Naive thymus-derived CD4-positive, alpha-beta T cell (primary cell): ENCODE measurements around the gene MIA2. TPM values are rescaled to one million over a fixed set of nuclear protein-coding genes. Genes with fewer than 3 reads are reported as not detected.

ENCODE experiments used
- ATAC-seq: fragments of 150-1000 bp; cut with Tn5 transposase; 2 replicates; pipeline ENCODE4 v1.10.0; 2021; ENCODE audit warnings: mild to moderate bottlenecking, moderate library complexity
- CTCF ChIA-PET: fragments of 350-600 bp; sonication (Branson Sonifier 250); formaldehyde crosslinking; loops from one replicate; lab custom pipeline; 2021; ENCODE audit warnings: antibody characterized with exemption; lab: Charles Lee
- POLR2A ChIA-PET: fragments of 350-600 bp; sonication (Branson Sonifier 250); formaldehyde crosslinking; loops from one replicate; lab custom pipeline; 2021; ENCODE audit warnings: antibody characterized with exemption, inconsistent platforms; lab: Charles Lee
- DNase-seq, 9 donors: peaks; one replicate each; pipeline versions ENCODE4 v3.0.0 to v3.0.0-alpha.2; 2020 to 2022; ENCODE audit warnings: mixed read lengths in 1 of 9
- H3K27ac ChIP-seq: one replicate; pipeline ENCODE4 v1.7.0; 2013; ENCODE audit warnings: mild to moderate bottlenecking, low read depth, low read length, moderate library complexity
- H3K27me3 ChIP-seq, 2 donors: one replicate each; pipeline ENCODE4 v1.7.0; 2013; ENCODE audit warnings: low read length in 2 of 2, mild to moderate bottlenecking in 2 of 2, moderate library complexity in 2 of 2; ENCODE audit not compliant: control insufficient read depth in 2 of 2, insufficient read depth in 2 of 2
- H3K36me3 ChIP-seq, 3 experiments: 1 replicate in 2 of 3; 2 replicates in 1 of 3; pipeline ENCODE4 v1.7.0; 2013; ENCODE audit warnings: low read length in 3 of 3, mild to moderate bottlenecking in 3 of 3, moderate library complexity in 1 of 3; ENCODE audit not compliant: insufficient read depth in 3 of 3, control insufficient read depth in 2 of 3
- H3K4me1 ChIP-seq, 2 donors: one replicate each; pipeline ENCODE4 v1.7.0; 2013; ENCODE audit warnings: low read length in 2 of 2, mild to moderate bottlenecking in 2 of 2, moderate library complexity in 1 of 2; ENCODE audit not compliant: control insufficient read depth in 2 of 2, insufficient read depth in 2 of 2
- H3K4me3 ChIP-seq: 2 replicates; pipeline ENCODE4 v1.7.0; 2013; ENCODE audit warnings: mild to moderate bottlenecking, low read length
- H3K9me3 ChIP-seq, 3 experiments: 1 replicate in 2 of 3; 2 replicates in 1 of 3; pipeline ENCODE4 v1.7.0; 2013; ENCODE audit warnings: low read length in 3 of 3; ENCODE audit not compliant: control insufficient read depth in 2 of 3
- H3K27ac Mint-ChIP-seq, 9 donors: one replicate each; pipeline ENCODE4 v1.8.0; 2020 to 2022; ENCODE audit warnings: mixed read lengths in 9 of 9, mild to moderate bottlenecking in 8 of 9, moderate library complexity in 5 of 9, inconsistent platforms in 2 of 9
- H3K27me3 Mint-ChIP-seq, 5 donors: one replicate each; pipeline ENCODE4 v1.8.0; 2021 to 2022; ENCODE audit warnings: mixed read lengths in 5 of 5, mild to moderate bottlenecking in 1 of 5
- H3K36me3 Mint-ChIP-seq, 5 donors: one replicate each; pipeline ENCODE4 v1.8.0; 2020 to 2022; ENCODE audit warnings: mixed read lengths in 5 of 5, mild to moderate bottlenecking in 3 of 5, inconsistent platforms in 1 of 5
- H3K4me1 Mint-ChIP-seq, 7 donors: one replicate each; pipeline ENCODE4 v1.8.0; 2020 to 2022; ENCODE audit warnings: mixed read lengths in 7 of 7, mild to moderate bottlenecking in 3 of 7, inconsistent platforms in 1 of 7
- H3K4me3 Mint-ChIP-seq, 10 donors: one replicate each; pipeline ENCODE4 v1.8.0; 2020 to 2022; ENCODE audit warnings: mild to moderate bottlenecking in 10 of 10, mixed read lengths in 10 of 10, moderate library complexity in 6 of 10, inconsistent platforms in 2 of 10
- H3K9me3 Mint-ChIP-seq, 11 donors: one replicate each; pipeline ENCODE4 v1.8.0; 2020 to 2022; ENCODE audit warnings: mixed read lengths in 11 of 11, mild to moderate bottlenecking in 4 of 11, inconsistent platforms in 1 of 11, moderate library complexity in 1 of 11
- intact Hi-C, 2 donors: fragments of 100-400 bp; cut with micrococcal nuclease; formaldehyde crosslinking; loops; one replicate each; pipeline ENCODE4 v1.15.1; 2023
- polyA plus RNA-seq, 2 donors: library from polyadenylated mRNA; unstranded; fragments of 300-500 nt; fragmentation: Illumina TruSeq; gene quantifications; one replicate each; pipeline ENCODE4 v1.2.3, GENCODE V29; 2021
- total RNA-seq, 6 experiments: library from RNA in 5 of 6; stranded (reverse) in 5 of 6; gene quantifications; 1 replicate in 5 of 6; 2 replicates in 1 of 6; pipeline ENCODE4 v1.2.3 and lab custom pipeline; 2021 to 2026

MIA2 gene
- total and polyA plus RNA-seq, 7 experiments from 2014 or later: 18.4 to 30.6 (median 26.1) TPM

DNA sequence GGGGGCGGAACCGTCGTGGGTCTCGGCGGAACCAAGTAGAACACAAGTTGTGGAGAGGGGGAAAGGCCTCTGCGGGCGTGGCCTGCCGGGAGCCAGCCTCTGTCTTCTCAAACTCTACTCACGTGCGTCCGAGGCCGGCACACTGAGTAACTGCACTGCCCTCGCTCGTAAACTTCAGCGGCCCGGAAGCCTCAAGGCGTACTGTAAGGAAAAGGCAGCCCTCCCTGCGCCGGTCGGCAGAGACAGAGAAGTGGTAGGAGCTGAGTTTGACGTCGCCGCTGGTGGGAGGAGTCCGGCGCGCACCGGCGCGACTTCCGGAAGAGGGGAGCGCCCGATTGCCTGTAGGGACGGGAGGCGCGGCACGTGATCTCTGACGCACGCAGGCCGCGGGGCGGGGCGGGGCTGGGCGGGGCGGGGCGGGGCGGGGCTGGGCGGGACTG, 198.5 kb downstream of the MIA2 start, which contains the start of gene FBXO33:
TSS of gene FBXO33 (minus strand) at position 255 of the 440 bp plus-strand sequence. CDS start 271 bp downstream, outside the sequence.
- POLR2A ChIA-PET: interaction anchor here (0.5 to 3.7 kb wide), 24 partner anchors 8 to 1352 kb away, joined by 3 to 40 read pairs (median 5); partner anchors contain the start of genes GEMIN2, PNN, SEC23A and TRAPPC6B
- no peaks in the 10 kb centered on the region for H3K9me3 ChIP-seq
- CTCF ChIA-PET: interaction anchor here (1.2 kb wide), 1 partner anchor 9 kb away, joined by 3 read pairs; no protein-coding TSS in a partner anchor
- peak within 1 kb of the TSS; percentile 99 for H3K27ac ChIP-seq
- H3K36me3 ChIP-seq: peaks cover 0 to 7% (median 0%) of the 10 kb centered on the region in 3 experiments
- peaks cover 26 to 34% of the 10 kb centered on the region in 2 donors for H3K4me1 ChIP-seq
- Mint-ChIP-seq H3K27ac (peak within 1 kb of the TSS; percentile 100), H3K4me3 (peak within 1 kb of the TSS; percentile 99 to 100 (median 100)), H3K9me3 (peaks cover 0 to 4% (median 0%) of the 10 kb centered on the region in 11 donors), H3K36me3 (peaks cover 0 to 3% (median 0%) of the 10 kb centered on the region in 5 donors), H3K4me1 (peaks cover 33 to 50% (median 43%) of the 10 kb centered on the region in 7 donors), H3K27me3 (peaks cover 0 to 2% (median 0%) of the 10 kb centered on the region in 5 donors)
- peak within 1 kb of the TSS; percentile 98 for H3K4me3 ChIP-seq
- intact Hi-C loops: loop anchor here (1.0 to 10.0 kb wide), 9 partner anchors 15 to 1367 kb away; partner anchors contain the start of genes GEMIN2 (in 2 of the 2), PNN (in 2 of the 2), SEC23A (in 2 of the 2) and TRAPPC6B (in 2 of the 2)
- ATAC-seq (peak; percentile 89), DNase-seq (peak; percentile 93 to 99 (median 98))
- no peaks in the 10 kb centered on the region for H3K27me3 ChIP-seq

DNA sequence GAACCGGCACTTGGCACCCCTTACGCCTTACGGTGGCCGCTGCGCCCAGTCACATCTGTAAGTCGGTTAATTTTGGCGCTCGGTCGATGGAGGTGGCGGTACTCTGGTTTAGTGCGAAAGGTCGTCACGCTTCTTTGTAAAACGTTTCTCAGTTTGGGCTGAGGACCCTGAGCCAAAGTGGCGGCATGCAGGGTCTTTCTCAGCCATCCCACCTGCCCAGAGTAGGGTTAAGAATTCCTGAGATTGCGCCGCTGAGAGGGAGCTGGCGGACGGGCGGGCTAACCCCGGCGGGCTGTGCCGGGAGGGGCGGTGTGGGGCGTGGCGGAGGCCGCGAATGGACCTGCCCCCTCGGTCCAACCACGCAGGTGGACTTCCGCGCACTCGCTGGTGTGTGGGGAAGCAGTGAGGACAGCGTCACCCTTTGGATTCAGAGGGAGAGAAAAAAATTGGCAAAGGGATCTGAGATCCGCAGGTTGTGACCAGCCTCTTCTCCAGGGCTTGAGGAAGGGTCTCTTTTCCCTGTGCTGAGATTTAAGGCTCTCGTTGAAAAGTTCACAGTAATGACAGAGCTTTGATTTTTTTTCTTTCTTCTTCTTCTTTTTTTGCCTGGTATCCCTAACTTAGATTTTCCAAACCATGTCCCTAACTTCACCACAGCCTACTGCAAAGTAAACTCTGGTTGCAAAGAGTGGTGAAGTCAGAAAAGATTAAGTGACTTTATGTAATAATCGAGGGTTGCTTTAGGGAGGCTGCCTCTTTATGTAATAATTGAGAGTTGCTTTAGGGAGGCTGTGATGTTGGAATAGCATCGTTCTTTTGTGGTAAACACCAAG, 199.1 kb downstream of the MIA2 start:
- no peaks in the 10 kb centered on the region for H3K9me3 ChIP-seq
- H3K27me3 ChIP-seq: no peaks in the 10 kb centered on the region
- peaks cover 26 to 32% of the 10 kb centered on the region in 2 donors for H3K4me1 ChIP-seq
- Mint-ChIP-seq H3K9me3 (peaks cover 0 to 4% (median 0%) of the 10 kb centered on the region in 11 donors), H3K27me3 (peaks cover 0 to 2% (median 0%) of the 10 kb centered on the region in 5 donors), H3K27ac (peak overlapping the region; percentile 90 to 100 (median 100)), H3K4me1 (peaks cover 31 to 43% (median 39%) of the 10 kb centered on the region in 7 donors), H3K4me3 (peak overlapping the region; percentile 99 to 100 (median 100)), H3K36me3 (peaks cover 0 to 6% (median 0%) of the 10 kb centered on the region in 5 donors)
- peak in 7 of 9 donors; percentile 36 to 82 (median 45) for DNase-seq
- ChIA-PET CTCF (interaction anchor here (1.2 kb wide), 1 partner anchor 10 kb away, joined by 3 read pairs; no protein-coding TSS in a partner anchor), POLR2A (interaction anchor here (0.5 to 3.7 kb wide), 18 partner anchors 9 to 330 kb away, joined by 3 to 40 read pairs (median 6); partner anchors contain the start of genes GEMIN2, PNN, SEC23A and TRAPPC6B)
- H3K27ac ChIP-seq: peak overlapping the region; percentile 83
- peak overlapping the region; percentile 95 for H3K4me3 ChIP-seq
- peaks cover 0 to 7% (median 0%) of the 10 kb centered on the region in 3 experiments for H3K36me3 ChIP-seq
- peak; percentile 60 for ATAC-seq
- intact Hi-C loops: loop anchor here (1.0 to 10.0 kb wide), 9 partner anchors 16 to 1368 kb away; partner anchors contain the start of genes GEMIN2 (in 2 of the 2), PNN (in 2 of the 2), SEC23A (in 2 of the 2) and TRAPPC6B (in 2 of the 2)

DNA sequence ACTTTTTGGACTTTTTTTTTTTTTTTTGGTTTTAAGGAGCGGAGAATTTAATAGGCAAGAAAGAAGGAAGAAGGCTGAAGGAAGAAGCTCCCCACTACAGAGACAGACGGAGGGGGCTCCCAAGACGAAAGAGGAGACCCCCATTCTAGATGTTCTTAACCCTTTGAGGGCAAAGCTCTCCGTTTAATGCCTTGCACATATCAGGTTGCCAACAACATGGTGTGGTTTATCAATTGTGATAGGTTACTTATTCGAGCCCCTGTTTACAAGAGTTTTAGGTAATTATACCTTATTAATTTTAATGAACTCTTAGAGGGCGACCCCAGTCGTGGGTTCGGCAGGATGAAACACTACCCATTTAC, 199.7 kb downstream of the MIA2 start:
- Mint-ChIP-seq H3K36me3 (peaks cover 0 to 6% (median 0%) of the 10 kb centered on the region in 5 donors), H3K27me3 (peaks cover 0 to 2% (median 0%) of the 10 kb centered on the region in 5 donors), H3K4me3 (peak overlapping the region; percentile 99 to 100 (median 100)), H3K27ac (peak overlapping the region; percentile 90 to 100 (median 100)), H3K9me3 (peaks cover 0 to 4% (median 0%) of the 10 kb centered on the region in 11 donors), H3K4me1 (peaks cover 27 to 37% (median 34%) of the 10 kb centered on the region in 7 donors)
- intact Hi-C loops: loop anchor here (2.0 to 10.0 kb wide), 3 partner anchors 17 to 1369 kb away; no protein-coding TSS in a partner anchor
- no peak for DNase-seq
- Histone ChIP-seq H3K4me1 (peaks cover 24 to 28% of the 10 kb centered on the region in 2 donors), H3K4me3 (peak overlapping the region; percentile 95), H3K9me3 (no peaks in the 10 kb centered on the region), H3K27me3 (no peaks in the 10 kb centered on the region), H3K27ac (peak overlapping the region; percentile 83), H3K36me3 (peaks cover 0 to 7% (median 0%) of the 10 kb centered on the region in 3 experiments)
- CTCF ChIA-PET: no interaction called here
- ATAC-seq: no peak
- POLR2A ChIA-PET: interaction anchor here (0.6 to 3.5 kb wide), 3 partner anchors 8 to 330 kb away, joined by 3 to 36 read pairs (median 3); partner anchors contain the start of gene SEC23A

GRCh38 chr14:39434401-39434800, 200.7 kb downstream of the MIA2 start:
- POLR2A ChIA-PET: no interaction called here
- no peak for ATAC-seq
- no peak overlapping the region for H3K4me3 Mint-ChIP-seq

DNA sequence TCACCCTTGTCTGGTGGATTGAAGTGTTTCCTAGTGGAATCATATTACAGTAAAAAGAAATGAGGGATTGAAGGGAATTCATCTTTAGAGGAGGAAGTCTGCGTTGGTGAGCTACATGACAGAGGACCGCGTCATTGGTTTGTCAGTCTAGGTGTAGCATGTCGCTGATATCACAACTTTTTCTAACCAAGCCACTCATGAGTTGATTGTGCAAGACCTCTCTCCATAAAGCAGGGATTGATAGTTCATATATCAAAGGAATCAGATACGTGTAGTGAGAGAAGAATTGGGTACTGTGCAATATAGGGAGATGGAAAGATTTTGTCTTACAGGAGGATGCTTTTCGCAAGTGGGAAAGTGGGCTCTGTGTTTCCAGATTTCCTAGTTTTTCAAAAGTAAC, 201.5 kb downstream of the MIA2 start:
- ChIA-PET CTCF (no interaction called here), POLR2A (interaction anchor here (0.6 kb wide), 1 partner anchor 332 kb away, joined by 3 read pairs; no protein-coding TSS in a partner anchor)
- Mint-ChIP-seq H3K4me1 (peaks cover 11 to 19% (median 16%) of the 10 kb centered on the region in 7 donors), H3K4me3 (no peak overlapping the region), H3K27me3 (peaks cover 0 to 2% (median 0%) of the 10 kb centered on the region in 5 donors), H3K36me3 (peaks cover 0 to 6% (median 0%) of the 10 kb centered on the region in 5 donors), H3K9me3 (peaks cover 0 to 4% (median 0%) of the 10 kb centered on the region in 11 donors), H3K27ac (no peak overlapping the region)
- intact Hi-C loops: loop anchor here in 1 of 2 donors (10.0 kb wide), 1 partner anchor 1360 kb away; no protein-coding TSS in a partner anchor
- H3K27ac ChIP-seq: no peak overlapping the region
- ATAC-seq (no peak), DNase-seq (no peak)
- H3K4me3 ChIP-seq: no peak overlapping the region
- H3K36me3 ChIP-seq: peaks cover 0 to 7% (median 0%) of the 10 kb centered on the region in 3 experiments
- no peaks in the 10 kb centered on the region for H3K27me3 ChIP-seq
- H3K9me3 ChIP-seq: no peaks in the 10 kb centered on the region
- peaks cover 10 to 12% of the 10 kb centered on the region in 2 donors for H3K4me1 ChIP-seq

More at GRCh38 chr14:39434401-39434800, 200.7 kb downstream of the MIA2 start:
- no peaks in the 10 kb centered on the region for H3K9me3 ChIP-seq
- intact Hi-C loops: loop anchor here in 1 of 2 donors (10.0 kb wide), 1 partner anchor 1360 kb away; no protein-coding TSS in a partner anchor
- no peak for DNase-seq
- H3K4me3 ChIP-seq: no peak overlapping the region
- Mint-ChIP-seq H3K27ac (no peak overlapping the region), H3K27me3 (peaks cover 0 to 2% (median 0%) of the 10 kb centered on the region in 5 donors), H3K36me3 (peaks cover 0 to 6% (median 0%) of the 10 kb centered on the region in 5 donors), H3K4me1 (peaks cover 19 to 28% (median 25%) of the 10 kb centered on the region in 7 donors), H3K9me3 (peaks cover 0 to 4% (median 0%) of the 10 kb centered on the region in 11 donors)
- peaks cover 0 to 7% (median 0%) of the 10 kb centered on the region in 3 experiments for H3K36me3 ChIP-seq
- H3K27ac ChIP-seq: no peak overlapping the region
- no peaks in the 10 kb centered on the region for H3K27me3 ChIP-seq
- CTCF ChIA-PET: no interaction called here
- peaks cover 17 to 20% of the 10 kb centered on the region in 2 donors for H3K4me1 ChIP-seq
